GM18951 (cell line): ENCODE results near the gene HTT.

ENCODE experiments used
- POLR2A ChIP-seq: IDR thresholded peaks from 4 replicates; pipeline ENCODE4 v1.6.1; 2011; ENCODE audit warnings: mild to moderate bottlenecking; ENCODE audit not compliant: insufficient read length, insufficient read depth; ENCODE audit errors: extremely low read depth
- in situ Hi-C: fragments of 300-500 bp; cut with MboI; formaldehyde crosslinking; loops from one replicate; pipeline ENCODE4 v1.12.0; 2022; ENCODE audit warnings: low sequenced_read_pairs, mixed read lengths, inconsistent platforms; ENCODE audit not compliant: unreplicated experiment

The HTT gene

DNA sequence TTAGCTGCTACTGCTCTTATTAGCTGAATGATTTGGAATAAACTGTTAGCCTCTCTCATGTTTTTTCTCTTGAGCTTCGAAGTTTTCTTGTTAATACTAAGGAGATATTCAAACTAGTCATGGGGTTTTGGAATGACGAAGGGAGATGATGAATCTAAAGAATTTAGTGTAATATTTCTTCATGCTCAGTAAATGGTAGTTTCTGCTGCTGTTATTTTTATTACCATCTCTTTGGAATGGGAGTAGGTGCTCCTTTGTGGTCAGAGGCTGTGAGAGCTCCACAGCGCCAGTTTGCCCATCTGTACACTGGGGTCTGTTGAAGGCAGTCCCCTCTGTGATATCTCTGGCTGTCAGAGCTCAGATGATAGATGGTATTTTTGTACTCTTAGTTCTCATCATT, 33.7 kb downstream of the HTT start:
- no peak for TF ChIP-seq POLR2A
- in situ Hi-C loops: no loop called here

DNA sequence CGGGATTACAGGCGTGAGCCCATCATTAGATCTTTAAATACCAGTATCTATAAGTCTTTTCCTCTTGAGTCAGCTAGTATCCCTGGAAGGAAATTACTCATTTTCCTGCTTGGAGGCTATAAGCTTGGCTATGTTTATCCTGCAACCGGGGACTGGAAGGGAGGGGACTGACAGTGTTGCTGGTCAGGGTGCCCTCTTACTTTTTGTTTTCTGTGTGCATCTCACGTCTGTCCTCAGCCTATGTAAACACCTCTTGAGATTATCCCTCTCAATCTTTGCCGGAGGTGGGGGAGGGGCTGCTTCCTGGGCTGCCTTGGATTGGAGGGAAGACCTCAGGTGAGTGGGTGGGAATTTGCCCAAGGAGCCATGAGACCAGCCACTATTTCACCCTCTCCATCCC, 37.0 kb downstream of the HTT start:
- in situ Hi-C loops: no loop called here
- TF ChIP-seq POLR2A: no peak

DNA sequence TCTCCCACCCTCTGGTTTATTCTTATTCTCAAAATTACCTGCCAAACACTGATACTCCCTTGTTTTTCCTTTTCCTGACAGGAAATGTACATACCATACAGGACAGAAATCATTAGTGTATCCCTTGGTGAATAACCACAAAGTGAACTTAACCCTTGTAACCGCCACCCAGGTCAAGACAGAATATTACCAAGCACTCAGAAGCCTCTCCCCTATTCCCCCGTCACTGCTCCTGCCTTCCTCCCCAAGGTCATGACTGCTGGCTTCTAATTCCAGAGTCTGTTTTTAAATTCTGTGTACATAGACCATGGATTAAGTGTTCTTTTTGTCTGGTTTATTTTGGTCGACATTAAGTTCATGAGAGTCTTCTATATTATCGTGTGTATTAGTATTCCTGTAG, 37.7 kb downstream of the HTT start:
- in situ Hi-C loops: no loop called here
- TF ChIP-seq POLR2A: no peak

DNA sequence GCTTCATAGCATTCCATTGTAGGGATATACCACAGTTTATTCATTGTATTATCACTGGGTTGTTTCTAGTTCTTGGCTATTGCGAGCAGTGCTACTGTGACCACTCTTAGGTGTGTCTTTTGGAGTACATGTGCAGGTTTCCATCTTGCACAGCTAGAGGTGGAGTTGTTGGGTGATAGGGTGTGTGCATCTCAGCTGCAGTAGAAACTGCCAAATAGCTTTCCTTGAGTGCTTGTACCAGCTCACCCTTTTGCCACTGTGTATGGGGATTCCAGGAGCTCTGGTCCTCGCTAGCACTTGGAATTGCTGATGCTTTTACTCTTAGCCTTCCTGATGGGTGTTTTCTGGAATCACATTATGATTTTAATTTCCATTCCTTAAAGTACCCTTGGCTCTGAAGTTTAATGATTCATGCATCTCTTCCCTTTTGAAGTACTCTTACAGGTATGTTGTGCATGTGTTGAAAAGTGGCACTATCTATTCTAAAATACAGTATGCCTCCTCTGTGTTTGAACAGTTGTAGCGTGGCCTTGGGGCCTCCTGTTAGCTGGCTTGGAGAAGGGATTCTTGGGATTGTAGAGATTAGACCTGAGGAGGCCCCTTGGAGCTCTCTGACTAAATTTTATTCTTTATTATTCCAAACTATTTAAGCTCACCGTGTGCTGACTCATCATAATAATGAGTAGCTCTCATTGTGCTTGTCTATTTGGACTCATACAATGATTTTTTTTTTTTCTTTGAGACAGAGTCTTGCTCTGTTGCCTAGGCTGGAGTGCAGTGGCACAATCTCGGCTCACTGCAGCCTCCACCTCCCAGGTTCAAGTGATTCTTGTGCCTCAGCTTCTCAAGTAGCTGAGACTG, 38.4 kb downstream of the HTT start:
- in situ Hi-C loops: no loop called here
- TF ChIP-seq POLR2A: no peak

DNA sequence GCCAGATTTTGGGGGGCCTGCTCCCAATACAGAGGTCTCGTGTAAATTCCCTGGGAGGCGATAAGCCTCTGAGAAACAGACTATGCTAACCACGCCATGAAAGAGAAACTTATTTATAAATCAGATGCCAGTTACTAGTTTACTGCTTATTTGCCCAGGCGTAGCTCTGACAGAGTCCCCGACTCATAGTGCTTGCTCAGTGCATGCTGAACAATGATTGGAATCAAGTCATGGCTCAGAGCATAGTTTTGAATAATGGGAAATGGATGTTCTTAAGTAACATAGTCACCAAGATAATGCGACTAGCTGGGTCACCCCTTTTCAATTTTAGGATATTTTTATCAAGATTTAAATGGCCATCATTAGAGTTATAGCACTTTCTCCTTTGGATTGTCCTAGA, 39.9 kb downstream of the HTT start:
- in situ Hi-C loops: no loop called here

DNA sequence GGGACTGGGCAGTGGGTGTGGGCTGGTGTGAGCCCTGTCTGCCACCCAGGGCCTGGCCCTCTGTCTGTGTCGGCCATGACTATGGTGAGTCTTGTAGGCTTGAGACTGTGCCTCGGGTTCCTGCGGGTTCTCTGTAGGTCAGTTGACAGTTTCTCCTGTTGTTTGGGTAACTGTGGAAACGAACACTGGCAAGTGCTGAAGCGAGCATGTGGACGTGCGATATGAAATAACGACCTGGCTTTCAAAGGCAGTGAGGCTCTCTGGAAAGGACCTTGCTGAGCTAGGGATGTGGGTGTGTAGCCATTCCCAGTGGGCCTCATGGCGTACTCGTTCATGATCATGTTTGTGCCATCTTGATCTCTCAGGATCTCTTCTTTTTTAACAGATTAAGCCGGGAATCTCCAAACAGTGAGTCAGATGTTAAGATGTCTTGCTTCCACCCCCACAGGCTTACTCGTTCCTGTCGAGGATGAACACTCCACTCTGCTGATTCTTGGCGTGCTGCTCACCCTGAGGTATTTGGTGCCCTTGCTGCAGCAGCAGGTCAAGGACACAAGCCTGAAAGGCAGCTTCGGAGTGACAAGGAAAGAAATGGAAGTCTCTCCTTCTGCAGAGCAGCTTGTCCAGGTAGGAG, 41.3 kb downstream of the HTT start:
- in situ Hi-C loops: no loop called here
- TF ChIP-seq POLR2A: no peak

More for the DNA sequence above, 39.9 kb downstream of the HTT start:
- TF ChIP-seq POLR2A: no peak

DNA sequence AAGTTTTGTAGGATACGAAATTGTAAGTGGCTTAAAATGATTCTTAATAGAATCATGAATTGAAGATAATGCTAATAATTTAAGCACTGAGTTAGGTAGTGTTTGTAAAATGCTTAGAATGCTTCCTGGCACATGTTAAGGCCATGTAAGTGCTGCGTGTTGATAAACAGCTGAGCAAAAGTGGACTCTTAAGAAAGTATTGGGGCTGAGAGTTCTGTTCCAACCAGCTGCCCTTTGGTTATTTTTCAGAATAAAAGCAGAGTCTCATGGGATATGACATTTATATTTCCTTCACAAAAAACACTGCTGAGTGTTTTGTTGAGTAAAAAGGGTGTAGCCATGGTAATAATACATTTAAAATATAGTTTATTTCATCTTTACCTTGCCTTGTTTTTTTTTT, 42.5 kb downstream of the HTT start:
- in situ Hi-C loops: no loop called here
- TF ChIP-seq POLR2A: no peak

DNA sequence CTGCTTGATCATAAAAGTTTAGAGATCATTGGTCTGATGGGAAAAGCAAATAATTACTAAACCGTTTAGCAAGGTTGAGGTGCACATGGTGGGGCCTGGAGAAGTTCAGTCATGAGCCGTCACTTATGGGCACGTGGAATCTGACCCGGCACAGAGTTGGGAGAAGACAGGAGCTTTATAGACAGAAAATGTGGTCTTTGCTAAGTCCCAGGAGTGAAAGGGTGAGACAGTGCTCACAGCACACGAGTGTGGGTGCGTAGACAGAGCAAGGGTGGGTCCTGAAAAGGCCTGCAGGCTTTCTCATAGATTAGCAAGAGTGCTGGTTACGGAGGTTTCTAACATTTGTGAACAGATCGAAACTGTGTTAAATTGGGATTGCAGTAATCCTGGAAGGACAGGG, 43.8 kb downstream of the HTT start:
- no peak for TF ChIP-seq POLR2A
- in situ Hi-C loops: no loop called here

DNA sequence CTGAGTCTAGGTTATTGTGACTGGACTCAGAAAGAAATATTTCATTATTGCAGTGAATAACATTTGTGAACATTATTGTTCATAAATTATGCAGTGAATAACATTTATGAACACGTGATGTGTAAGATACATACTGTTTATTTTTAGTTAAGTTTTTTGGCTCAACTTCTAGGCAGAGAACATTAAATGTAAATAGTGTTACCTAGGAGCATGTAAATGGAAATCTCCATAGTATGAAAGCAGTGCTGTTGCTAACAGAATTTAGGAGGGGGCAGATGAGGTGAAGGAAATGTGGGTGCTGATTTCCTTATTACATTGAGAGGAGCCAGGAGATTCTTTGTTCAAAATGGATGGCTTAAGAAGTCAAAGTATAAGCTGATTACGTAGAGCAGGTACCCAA, 45.0 kb downstream of the HTT start:
- in situ Hi-C loops: no loop called here
- no peak for TF ChIP-seq POLR2A

DNA sequence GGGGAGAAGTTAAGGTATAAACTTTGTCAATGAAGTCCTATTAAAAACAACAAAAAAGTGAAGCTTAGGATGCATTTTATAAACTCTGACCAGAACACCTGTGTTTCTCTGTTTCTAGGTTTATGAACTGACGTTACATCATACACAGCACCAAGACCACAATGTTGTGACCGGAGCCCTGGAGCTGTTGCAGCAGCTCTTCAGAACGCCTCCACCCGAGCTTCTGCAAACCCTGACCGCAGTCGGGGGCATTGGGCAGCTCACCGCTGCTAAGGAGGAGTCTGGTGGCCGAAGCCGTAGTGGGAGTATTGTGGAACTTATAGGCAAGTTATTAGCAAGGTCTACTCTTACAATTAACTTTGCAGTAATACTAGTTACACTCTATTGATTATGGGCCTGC, 46.6 kb downstream of the HTT start:
- in situ Hi-C loops: no loop called here
- no peak for TF ChIP-seq POLR2A

DNA sequence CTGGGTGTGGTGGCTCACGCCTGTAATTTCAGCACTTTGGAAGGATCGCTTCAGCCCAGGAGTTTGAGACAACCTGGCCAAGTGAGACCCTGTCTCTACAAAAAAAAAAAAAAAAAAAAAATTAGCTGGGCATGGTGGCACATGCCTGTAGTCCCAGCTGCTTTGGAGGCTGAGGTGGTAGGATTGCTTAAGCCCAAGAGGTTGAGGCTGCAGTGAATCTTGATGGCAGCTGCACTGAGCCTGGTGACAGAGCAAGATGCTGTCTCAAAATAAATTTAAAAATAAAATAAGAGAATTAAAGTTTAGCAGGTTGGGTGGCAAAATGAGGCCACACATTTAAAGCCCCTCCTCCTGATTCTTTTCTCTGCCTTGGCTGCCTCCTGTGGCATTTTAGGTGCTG, 47.1 kb downstream of the HTT start:
- in situ Hi-C loops: no loop called here
- TF ChIP-seq POLR2A: no peak

DNA sequence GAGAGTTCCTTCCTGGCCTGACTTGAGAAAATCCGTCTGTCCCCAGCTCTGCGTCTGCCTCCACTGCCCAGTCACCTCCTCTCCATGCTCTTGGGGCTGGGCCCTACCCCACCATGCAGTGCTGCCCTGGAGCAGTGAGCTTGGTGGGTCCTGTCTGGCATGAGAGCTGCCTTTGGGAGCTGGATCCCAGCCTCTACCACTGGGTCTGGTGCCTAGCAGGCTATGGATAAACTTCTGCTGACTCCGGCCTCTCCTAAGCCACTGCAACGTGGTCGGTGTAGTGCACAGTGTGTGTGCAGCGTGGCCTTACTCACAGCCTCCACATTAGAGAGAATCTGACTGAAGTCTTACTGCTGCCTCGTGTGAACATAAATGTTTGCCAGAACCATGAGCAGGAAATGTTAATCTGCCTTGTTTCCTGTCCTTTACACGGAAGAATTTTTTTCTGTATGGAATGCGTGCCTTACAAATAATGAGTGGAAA, 47.6 kb downstream of the HTT start:
- in situ Hi-C loops: no loop called here
- no peak for TF ChIP-seq POLR2A

DNA sequence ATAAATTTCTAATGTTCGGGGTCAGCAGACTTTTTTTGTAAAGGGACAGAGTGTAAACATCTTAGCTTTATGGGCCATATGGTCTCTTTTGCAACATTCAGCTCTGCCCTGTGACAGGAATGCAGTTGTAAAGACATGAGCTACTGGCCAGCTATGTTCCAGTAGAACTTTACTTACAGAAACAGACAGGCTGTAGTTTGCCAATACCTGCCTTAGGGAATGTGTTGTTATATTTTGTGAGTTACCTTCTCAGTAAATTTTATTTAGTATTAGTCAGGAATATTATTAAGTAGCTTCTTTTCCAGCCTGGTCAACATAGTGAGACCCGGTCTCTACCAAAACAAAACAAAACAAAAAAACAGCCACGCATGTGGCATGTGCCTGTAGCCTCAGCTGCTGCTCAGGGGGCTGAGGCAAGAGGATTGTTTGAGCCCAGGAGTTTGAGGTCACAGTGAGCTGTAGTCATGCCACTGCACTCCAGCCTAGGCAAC, 48.7 kb downstream of the HTT start:
- no peak for TF ChIP-seq POLR2A
- in situ Hi-C loops: no loop called here
